ENCODE data around the gene ZC3H14.
A peak's percentile ranks its signal among the peaks of the same experiment; 100 is the strongest.
"Not testable (repeated sequence)": the region's sequence is repeated elsewhere in the genome, so short reads cannot be mapped to it uniquely, and the experiment has no call there.

ZC3H14 gene, protein sequence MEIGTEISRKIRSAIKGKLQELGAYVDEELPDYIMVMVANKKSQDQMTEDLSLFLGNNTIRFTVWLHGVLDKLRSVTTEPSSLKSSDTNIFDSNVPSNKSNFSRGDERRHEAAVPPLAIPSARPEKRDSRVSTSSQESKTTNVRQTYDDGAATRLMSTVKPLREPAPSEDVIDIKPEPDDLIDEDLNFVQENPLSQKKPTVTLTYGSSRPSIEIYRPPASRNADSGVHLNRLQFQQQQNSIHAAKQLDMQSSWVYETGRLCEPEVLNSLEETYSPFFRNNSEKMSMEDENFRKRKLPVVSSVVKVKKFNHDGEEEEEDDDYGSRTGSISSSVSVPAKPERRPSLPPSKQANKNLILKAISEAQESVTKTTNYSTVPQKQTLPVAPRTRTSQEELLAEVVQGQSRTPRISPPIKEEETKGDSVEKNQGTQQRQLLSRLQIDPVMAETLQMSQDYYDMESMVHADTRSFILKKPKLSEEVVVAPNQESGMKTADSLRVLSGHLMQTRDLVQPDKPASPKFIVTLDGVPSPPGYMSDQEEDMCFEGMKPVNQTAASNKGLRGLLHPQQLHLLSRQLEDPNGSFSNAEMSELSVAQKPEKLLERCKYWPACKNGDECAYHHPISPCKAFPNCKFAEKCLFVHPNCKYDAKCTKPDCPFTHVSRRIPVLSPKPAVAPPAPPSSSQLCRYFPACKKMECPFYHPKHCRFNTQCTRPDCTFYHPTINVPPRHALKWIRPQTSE

DNA sequence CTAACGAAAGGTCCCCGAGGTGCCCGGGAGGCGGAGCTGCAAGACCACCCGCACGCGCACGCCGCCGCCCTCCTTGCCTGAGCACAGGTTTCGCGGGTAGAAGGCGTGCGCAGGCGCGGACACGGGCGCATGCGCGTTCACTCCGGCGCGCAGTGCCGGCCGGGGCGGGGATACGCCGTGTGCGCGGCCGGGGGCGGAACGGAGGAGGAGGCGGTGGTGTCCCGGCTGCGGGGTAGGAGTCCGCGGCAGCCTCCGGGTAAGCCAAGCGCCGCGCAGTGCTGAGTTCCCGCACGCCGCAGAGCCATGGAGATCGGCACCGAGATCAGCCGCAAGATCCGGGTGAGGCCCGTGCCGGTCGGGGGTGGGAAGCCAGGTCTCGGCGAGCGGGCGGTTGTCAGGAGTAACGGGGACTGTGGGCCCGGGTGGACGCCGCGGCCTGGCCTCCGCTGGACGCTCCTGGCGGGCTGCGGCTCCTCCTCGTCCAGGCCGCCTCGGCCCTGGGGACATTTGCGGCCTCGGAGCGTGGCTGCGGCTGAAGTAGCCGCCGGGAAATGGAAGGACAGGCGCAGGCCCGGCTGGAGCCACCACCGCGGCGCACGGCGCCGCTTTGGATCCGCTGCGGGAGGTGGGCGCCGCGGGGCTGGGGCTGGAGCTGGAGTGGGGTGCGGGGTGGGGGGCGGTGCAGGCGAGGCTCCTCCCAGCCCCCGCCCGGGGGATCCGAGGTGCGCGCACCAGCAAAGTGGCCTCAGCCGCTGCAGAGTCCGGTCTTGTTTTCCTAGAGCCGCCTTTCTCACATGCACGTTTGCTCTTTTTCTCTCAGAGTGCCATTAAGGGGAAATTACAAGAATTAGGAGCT is at the start of gene ZC3H14:
ZC3H14 (plus strand) TSS at position 207 of the 856 bp plus-strand sequence; CDS start at position 304, 97 bp downstream.
- Histone ChIP-seq H3K27ac (ENCODE audit: low read depth, low read length) (peak within 1 kb of the TSS; percentile 89), H3K4me3 (ENCODE audit: low read depth in 1 of 2, low read length in 2 of 2) (peak within 1 kb of the TSS; percentile 51 to 95), H3K9ac (ENCODE audit: low read length) (peak within 1 kb of the TSS; percentile 20), H3K4me1 (ENCODE audit: insufficient read depth, low read length) (peaks cover 17% of the 10 kb centered on the region), H3K27me3 (ENCODE audit: control insufficient read depth in 1 of 2, insufficient read depth in 2 of 2, low read length in 2 of 2) (no peaks in the 10 kb centered on the region), H3K36me3 (ENCODE audit: insufficient read depth, low read length) (peaks cover 6% of the 10 kb centered on the region), H3K9me3 (ENCODE audit: low read length) (no peaks in the 10 kb centered on the region)

DNA sequence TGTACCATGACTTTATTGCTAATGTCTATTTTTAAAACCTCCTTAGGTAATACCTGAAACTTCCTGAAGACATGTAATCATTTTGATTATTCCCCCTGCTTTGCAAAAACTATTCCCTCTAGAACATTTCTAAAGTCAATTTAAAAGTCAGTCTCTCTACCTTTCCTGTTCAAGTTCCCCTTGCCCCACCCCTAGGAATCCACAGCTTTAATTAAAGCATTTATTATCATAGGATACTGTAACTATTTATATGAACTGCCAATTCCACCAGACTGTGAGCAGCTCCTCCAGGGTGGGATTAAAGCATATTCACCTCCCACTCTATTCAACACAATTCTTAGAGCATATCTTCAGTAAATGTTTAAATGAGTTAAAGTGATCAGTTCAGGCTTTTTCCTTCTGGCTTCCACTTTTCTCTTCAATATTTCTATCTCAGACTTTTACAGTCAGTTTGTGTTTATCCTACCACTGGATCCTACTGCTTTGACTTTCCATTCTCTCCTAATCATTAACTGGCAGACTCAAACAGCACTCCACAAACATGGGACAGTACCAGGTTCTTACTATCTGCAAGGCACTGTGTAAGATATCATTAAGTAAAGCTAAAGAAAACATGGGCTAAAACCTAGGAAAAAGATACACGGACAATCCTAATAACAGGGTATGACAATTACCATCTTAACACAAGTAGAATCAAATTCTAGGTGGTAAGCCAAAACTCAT is 47.2 kb upstream of the ZC3H14 start:
- no peak overlapping the region for H3K9ac ChIP-seq (ENCODE audit: low read length)
- no peaks in the 10 kb centered on the region for H3K9me3 ChIP-seq (ENCODE audit: low read length)
- H3K36me3 ChIP-seq (ENCODE audit: insufficient read depth, low read length), result peaks cover 13% of the 10 kb centered on the region
- no peak overlapping the region for H3K27ac ChIP-seq (ENCODE audit: low read depth, low read length)
- H3K4me3 ChIP-seq (ENCODE audit: low read depth in 1 of 2, low read length in 2 of 2), result no peak overlapping the region
- H3K27me3 ChIP-seq (ENCODE audit: control insufficient read depth in 1 of 2, insufficient read depth in 2 of 2, low read length in 2 of 2), result no peaks in the 10 kb centered on the region
- H3K4me1 ChIP-seq (ENCODE audit: insufficient read depth, low read length), result no peaks in the 10 kb centered on the region

GRCh38 chr14:88516861-88517357 is 45.9 kb upstream of the ZC3H14 start:
- Histone ChIP-seq H3K27me3 (ENCODE audit: control insufficient read depth in 1 of 2, insufficient read depth in 2 of 2, low read length in 2 of 2) (no peaks in the 10 kb centered on the region), H3K36me3 (ENCODE audit: insufficient read depth, low read length) (peaks cover 13% of the 10 kb centered on the region), H3K9ac (ENCODE audit: low read length) (no peak overlapping the region), H3K27ac (ENCODE audit: low read depth, low read length) (no peak overlapping the region), H3K9me3 (ENCODE audit: low read length) (no peaks in the 10 kb centered on the region), H3K4me1 (ENCODE audit: insufficient read depth, low read length) (no peaks in the 10 kb centered on the region), H3K4me3 (ENCODE audit: low read depth in 1 of 2, low read length in 2 of 2) (no peak overlapping the region)

- Histone ChIP-seq H3K4me3 (ENCODE audit: low read depth in 1 of 2, low read length in 2 of 2) (no peak overlapping the region), H3K9me3 (ENCODE audit: low read length) (no peaks in the 10 kb centered on the region), H3K4me1 (ENCODE audit: insufficient read depth, low read length) (no peaks in the 10 kb centered on the region), H3K36me3 (ENCODE audit: insufficient read depth, low read length) (peaks cover 13% of the 10 kb centered on the region), H3K27ac (ENCODE audit: low read depth, low read length) (no peak overlapping the region), H3K9ac (ENCODE audit: low read length) (no peak overlapping the region), H3K27me3 (ENCODE audit: control insufficient read depth in 1 of 2, insufficient read depth in 2 of 2, low read length in 2 of 2) (no peaks in the 10 kb centered on the region)
Measured at GRCh38 chr14:88518592-88519512, 44.0 kb upstream of the ZC3H14 start.

DNA sequence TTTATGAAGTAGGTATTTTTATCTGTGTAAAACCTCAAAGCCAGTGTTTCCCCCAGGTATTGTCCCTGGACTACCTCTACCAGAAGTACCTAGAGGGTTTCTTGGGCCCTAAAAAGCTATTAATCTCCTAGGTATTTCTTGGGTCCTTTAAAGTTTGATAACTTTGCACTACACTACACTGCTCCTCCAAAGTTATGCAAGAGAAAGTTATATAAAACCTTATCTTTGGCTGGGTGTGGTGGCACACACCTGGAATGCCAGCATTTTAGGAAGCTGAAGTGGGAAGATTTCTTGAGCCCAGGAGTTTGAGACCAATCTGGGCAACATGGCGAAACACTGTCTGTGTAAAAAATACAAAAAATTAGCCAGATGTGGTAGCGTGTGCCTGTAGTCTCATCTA is 42.9 kb upstream of the ZC3H14 start:
- no peak overlapping the region for H3K9ac ChIP-seq (ENCODE audit: low read length)
- peaks cover 11% of the 10 kb centered on the region for H3K36me3 ChIP-seq (ENCODE audit: insufficient read depth, low read length)
- no peaks in the 10 kb centered on the region for H3K4me1 ChIP-seq (ENCODE audit: insufficient read depth, low read length)

GRCh38 chr14:88521818-88522217 is 41.0 kb upstream of the ZC3H14 start:
- Histone ChIP-seq H3K27ac (ENCODE audit: low read depth, low read length) (no peak overlapping the region), H3K9me3 (ENCODE audit: low read length) (no peaks in the 10 kb centered on the region), H3K4me3 (ENCODE audit: low read depth in 1 of 2, low read length in 2 of 2) (no peak overlapping the region)

More for the DNA sequence above, 42.9 kb upstream of the ZC3H14 start:
- Histone ChIP-seq H3K27ac (ENCODE audit: low read depth, low read length) (no peak overlapping the region), H3K27me3 (ENCODE audit: control insufficient read depth in 1 of 2, insufficient read depth in 2 of 2, low read length in 2 of 2) (no peaks in the 10 kb centered on the region), H3K9me3 (ENCODE audit: low read length) (no peaks in the 10 kb centered on the region), H3K4me3 (ENCODE audit: low read depth in 1 of 2, low read length in 2 of 2) (no peak overlapping the region)

GRCh38 chr14:88522393-88522792 is 40.4 kb upstream of the ZC3H14 start:
- no peak overlapping the region for H3K4me3 ChIP-seq (ENCODE audit: low read depth in 1 of 2, low read length in 2 of 2)
- H3K27ac ChIP-seq (ENCODE audit: low read depth, low read length), result no peak overlapping the region
- no peak overlapping the region for H3K9ac ChIP-seq (ENCODE audit: low read length)
- no peaks in the 10 kb centered on the region for H3K27me3 ChIP-seq (ENCODE audit: control insufficient read depth in 1 of 2, insufficient read depth in 2 of 2, low read length in 2 of 2)
- H3K36me3 ChIP-seq (ENCODE audit: insufficient read depth, low read length), result no peaks in the 10 kb centered on the region
- no peaks in the 10 kb centered on the region for H3K9me3 ChIP-seq (ENCODE audit: low read length)
- H3K4me1 ChIP-seq (ENCODE audit: insufficient read depth, low read length), result no peaks in the 10 kb centered on the region

More at GRCh38 chr14:88521818-88522217, 41.0 kb upstream of the ZC3H14 start:
- Histone ChIP-seq H3K4me1 (ENCODE audit: insufficient read depth, low read length) (no peaks in the 10 kb centered on the region), H3K27me3 (ENCODE audit: control insufficient read depth in 1 of 2, insufficient read depth in 2 of 2, low read length in 2 of 2) (no peaks in the 10 kb centered on the region), H3K36me3 (ENCODE audit: insufficient read depth, low read length) (peaks cover 5% of the 10 kb centered on the region), H3K9ac (ENCODE audit: low read length) (no peak overlapping the region)

GRCh38 chr14:88529889-88530288 is 32.9 kb upstream of the ZC3H14 start:
- H3K9ac ChIP-seq (ENCODE audit: low read length); H3K27me3 ChIP-seq (ENCODE audit: control insufficient read depth in 1 of 2, insufficient read depth in 2 of 2, low read length in 2 of 2); H3K4me1 ChIP-seq (ENCODE audit: insufficient read depth, low read length); H3K4me3 ChIP-seq (ENCODE audit: low read depth in 1 of 2, low read length in 2 of 2); H3K27ac ChIP-seq (ENCODE audit: low read depth, low read length); H3K9me3 ChIP-seq (ENCODE audit: low read length); H3K36me3 ChIP-seq (ENCODE audit: insufficient read depth, low read length): not testable (repeated sequence)

- H3K36me3 ChIP-seq (ENCODE audit: insufficient read depth, low read length), result no peaks in the 10 kb centered on the region
- no peaks in the 10 kb centered on the region for H3K27me3 ChIP-seq (ENCODE audit: control insufficient read depth in 1 of 2, insufficient read depth in 2 of 2, low read length in 2 of 2)
- no peak overlapping the region for H3K27ac ChIP-seq (ENCODE audit: low read depth, low read length)
- H3K4me3 ChIP-seq (ENCODE audit: low read depth in 1 of 2, low read length in 2 of 2), result no peak overlapping the region
- H3K9ac ChIP-seq (ENCODE audit: low read length), result no peak overlapping the region
- H3K4me1 ChIP-seq (ENCODE audit: insufficient read depth, low read length), result peaks cover 14% of the 10 kb centered on the region
- H3K9me3 ChIP-seq (ENCODE audit: low read length), result no peaks in the 10 kb centered on the region
Measured at GRCh38 chr14:88533064-88533602, 29.7 kb upstream of the ZC3H14 start.

DNA sequence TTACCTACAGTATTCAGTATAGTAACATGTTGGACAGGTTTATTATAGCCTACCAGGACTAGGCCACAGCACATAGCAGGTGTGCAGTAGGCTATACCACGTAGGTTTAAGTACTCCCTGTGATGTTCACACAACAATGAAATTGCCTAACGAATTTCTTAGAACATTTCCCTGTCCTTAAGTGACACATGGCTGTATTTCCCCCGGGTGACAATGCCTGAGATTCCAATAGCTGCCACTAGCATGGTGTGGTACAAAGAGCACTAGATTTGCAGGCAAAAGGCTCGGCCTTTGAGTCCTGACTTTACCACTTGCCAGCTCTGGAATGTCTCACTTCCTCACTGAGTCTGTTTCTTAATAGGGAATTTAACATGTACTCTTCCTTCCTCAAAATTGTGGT is 27.7 kb upstream of the ZC3H14 start:
- peaks cover 14% of the 10 kb centered on the region for H3K4me1 ChIP-seq (ENCODE audit: insufficient read depth, low read length)
- no peak overlapping the region for H3K27ac ChIP-seq (ENCODE audit: low read depth, low read length)
- no peak overlapping the region for H3K4me3 ChIP-seq (ENCODE audit: low read depth in 1 of 2, low read length in 2 of 2)
- H3K9ac ChIP-seq (ENCODE audit: low read length), result no peak overlapping the region
- no peaks in the 10 kb centered on the region for H3K27me3 ChIP-seq (ENCODE audit: control insufficient read depth in 1 of 2, insufficient read depth in 2 of 2, low read length in 2 of 2)
- H3K9me3 ChIP-seq (ENCODE audit: low read length), result no peaks in the 10 kb centered on the region
- H3K36me3 ChIP-seq (ENCODE audit: insufficient read depth, low read length), result peaks cover 5% of the 10 kb centered on the region

Data from muscle layer of colon (tissue), 2 donors.